HG02798 (cell line): ENCODE data around the gene BPNT1.
"Not testable (repeated sequence)": the region's sequence is repeated elsewhere in the genome, so short reads cannot be mapped to it uniquely, and the experiment has no call there.

Experiments
- ATAC-seq: cut with Tn5 transposase; IDR thresholded peaks from one replicate; pipeline ENCODE4 v1.9.1; 2021; ENCODE audit warnings: mild to moderate bottlenecking; ENCODE audit not compliant: unreplicated experiment, poor library complexity

BPNT1 gene

GRCh38 chr1:220086261-220086686, 3.3 kb downstream of the BPNT1 start:
- peak; percentile 50 for ATAC-seq

- ATAC-seq, result no peak
Observed at GRCh38 chr1:220084460-220084859, 5.1 kb downstream of the BPNT1 start.

GRCh38 chr1:220077887-220078286, 11.7 kb downstream of the BPNT1 start:
- ATAC-seq, result no peak

- ATAC-seq, result no peak
Observed at GRCh38 chr1:220076861-220077762, 12.5 kb downstream of the BPNT1 start.

- no peak for ATAC-seq
Observed at GRCh38 chr1:220067269-220068204, 22.1 kb downstream of the BPNT1 start.

GRCh38 chr1:220062629-220063028, 27.0 kb downstream of the BPNT1 start:
- ATAC-seq, result no peak

- no peak for ATAC-seq
Observed at GRCh38 chr1:220060876-220061275, 28.7 kb downstream of the BPNT1 start.

GRCh38 chr1:220056374-220056773, 33.2 kb downstream of the BPNT1 start:
- ATAC-seq, result no peak

- peak; percentile 99 for ATAC-seq
Observed at GRCh38 chr1:220046052-220046930, 43.3 kb downstream of the BPNT1 start, which contains the start of gene EPRS1. Gene EPRS1 (minus strand): TSS chr1:220046505. CDS start chr1:220046388, 117 bp downstream.

GRCh38 chr1:220045356-220046051, 44.1 kb downstream of the BPNT1 start:
- no peak for ATAC-seq

GRCh38 chr1:220044678-220045355, 44.8 kb downstream of the BPNT1 start:
- ATAC-seq, result no peak

GRCh38 chr1:220043646-220044045, 45.9 kb downstream of the BPNT1 start:
- no peak for ATAC-seq

- ATAC-seq, result no peak
Observed at GRCh38 chr1:220040028-220040596, 49.5 kb downstream of the BPNT1 start.

- no peak for ATAC-seq
Observed at GRCh38 chr1:220038640-220039039, 50.9 kb downstream of the BPNT1 start.

- ATAC-seq, result not testable (repeated sequence)
Observed at GRCh38 chr1:220037810-220038209, 51.8 kb downstream of the BPNT1 start.

GRCh38 chr1:220032911-220033310, 56.7 kb downstream of the BPNT1 start:
- no peak for ATAC-seq

GRCh38 chr1:220031287-220031686, 58.3 kb downstream of the BPNT1 start:
- no peak for ATAC-seq

- ATAC-seq, result peak; percentile 74
Observed at GRCh38 chr1:220028346-220028895, 61.2 kb downstream of the BPNT1 start.
